CD14-positive monocyte (primary cell): ENCODE data around the gene POC5. TPM values are rescaled to one million over a fixed set of nuclear protein-coding genes. Genes with fewer than 3 reads are reported as not detected.

Experiments used
- DNase-seq, 3 donors: peaks; one replicate each; pipeline ENCODE4 v3.0.0-alpha.2; 2011 to 2022
- H2AFZ ChIP-seq: 2 replicates; pipeline ENCODE4 v1.6.0; 2012; ENCODE audit warnings: mild to moderate bottlenecking, low read depth, low read length, inconsistent platforms; ENCODE audit not compliant: insufficient read depth, poor library complexity, severe bottlenecking
- H3K27ac ChIP-seq, 2 donors: 1 replicate in 1 of 2; 2 replicates in 1 of 2; pipeline ENCODE4 v1.5.1; 2012 to 2013; ENCODE audit warnings: low read length in 2 of 2, control low read depth in 1 of 2, inconsistent platforms in 1 of 2, low read depth in 1 of 2, mild to moderate bottlenecking in 1 of 2
- H3K27me3 ChIP-seq, 2 donors: one replicate each; pipeline versions ENCODE4 v1.6.0 to v1.6.1; 2011 to 2013; ENCODE audit warnings: low read length in 2 of 2; ENCODE audit not compliant: control insufficient read depth in 2 of 2, insufficient read depth in 2 of 2
- H3K36me3 ChIP-seq, 2 donors: replicated peaks in 1 of 2; 1 replicate in 1 of 2; 2 replicates in 1 of 2; pipeline versions ENCODE4 v1.5.1 to v1.6.1; 2012 to 2013; ENCODE audit warnings: low read length in 2 of 2, control low read depth in 1 of 2, inconsistent platforms in 1 of 2, mild to moderate bottlenecking in 1 of 2; ENCODE audit not compliant: insufficient read depth in 2 of 2, control insufficient read depth in 1 of 2
- H3K4me1 ChIP-seq, 2 donors: 1 replicate in 1 of 2; 2 replicates in 1 of 2; pipeline versions ENCODE4 v1.5.1 to v1.6.1; 2012 to 2013; ENCODE audit warnings: low read length in 2 of 2, control low read depth in 1 of 2, inconsistent platforms in 1 of 2, mild to moderate bottlenecking in 1 of 2, moderate library complexity in 1 of 2; ENCODE audit not compliant: insufficient read depth in 2 of 2, control insufficient read depth in 1 of 2
- H3K4me2 ChIP-seq: replicated peaks from 2 replicates; pipeline ENCODE3; 2012; ENCODE audit warnings: low read length, moderate library complexity, mild to moderate bottlenecking; ENCODE audit not compliant: poor library complexity, severe bottlenecking; ENCODE audit errors: extremely low read depth
- H3K4me3 ChIP-seq, 3 experiments: fragments of 200-600 bp in 1 of 3; sonication (generic) in 1 of 3; replicated peaks in 1 of 3; 1 replicate in 2 of 3; 2 replicates in 1 of 3; pipeline ENCODE4 v1.5.1; 2011 to 2013; ENCODE audit warnings: low read length in 3 of 3, mild to moderate bottlenecking in 3 of 3, control low read depth in 2 of 3, low read depth in 2 of 3, inconsistent platforms in 1 of 3, moderate library complexity in 1 of 3
- H3K79me2 ChIP-seq: 2 replicates; pipeline ENCODE4 v1.6.0; 2012; ENCODE audit warnings: mild to moderate bottlenecking, control low read depth, inconsistent platforms, low read length, moderate library complexity; ENCODE audit not compliant: insufficient read depth
- H3K9ac ChIP-seq: 2 replicates; pipeline ENCODE4 v1.6.0; 2017; ENCODE audit warnings: low read length, mild to moderate bottlenecking; ENCODE audit not compliant: insufficient read depth, poor library complexity, severe bottlenecking
- H3K9me3 ChIP-seq, 2 donors: replicated peaks in 1 of 2; 1 replicate in 1 of 2; 2 replicates in 1 of 2; pipeline versions ENCODE4 v1.5.1 to v1.6.1; 2012 to 2013; ENCODE audit warnings: low read length in 2 of 2, control low read depth in 1 of 2; ENCODE audit not compliant: control insufficient read depth in 1 of 2, insufficient read depth in 1 of 2
- H4K20me1 ChIP-seq: 2 replicates; pipeline ENCODE4 v1.6.0; 2012; ENCODE audit warnings: mild to moderate bottlenecking, low read length, control low read depth, moderate library complexity; ENCODE audit not compliant: insufficient read depth
- H3K27ac Mint-ChIP-seq, 7 donors: one replicate each; pipeline ENCODE4 v1.8.0; 2020; ENCODE audit warnings: mild to moderate bottlenecking in 7 of 7, mixed read lengths in 7 of 7, moderate library complexity in 6 of 7, inconsistent platforms in 2 of 7
- H3K27me3 Mint-ChIP-seq, 3 donors: one replicate each; pipeline ENCODE4 v1.8.0; 2021 to 2022; ENCODE audit warnings: low read depth in 3 of 3, mild to moderate bottlenecking in 3 of 3, mixed read lengths in 3 of 3, moderate library complexity in 3 of 3, inconsistent platforms in 1 of 3
- H3K36me3 Mint-ChIP-seq, 2 donors: one replicate each; pipeline ENCODE4 v1.8.0; 2020; ENCODE audit warnings: mixed read lengths in 2 of 2, inconsistent platforms in 1 of 2, mild to moderate bottlenecking in 1 of 2
- H3K4me1 Mint-ChIP-seq: one replicate; pipeline ENCODE4 v1.8.0; 2020; ENCODE audit warnings: mild to moderate bottlenecking, mixed read lengths
- H3K4me3 Mint-ChIP-seq, 2 donors: one replicate each; pipeline ENCODE4 v1.8.0; 2020; ENCODE audit warnings: mild to moderate bottlenecking in 2 of 2, mixed read lengths in 2 of 2, moderate library complexity in 1 of 2
- H3K9me3 Mint-ChIP-seq, 7 donors: one replicate each; pipeline ENCODE4 v1.8.0; 2020 to 2022; ENCODE audit warnings: mixed read lengths in 7 of 7, mild to moderate bottlenecking in 6 of 7, moderate library complexity in 6 of 7, inconsistent platforms in 2 of 7
- WGBS: methylation state at CpG from one replicate; pipeline ENCODE4 v1.1.5; 2013; ENCODE audit warnings: missing lambda C conversion rate; ENCODE audit not compliant: insufficient coverage; 5-methylcytosine and 5-hydroxymethylcytosine counted together
- intact Hi-C, 2 donors: fragments of 100-400 bp; cut with micrococcal nuclease; formaldehyde crosslinking; loops; one replicate each; pipeline versions ENCODE4 v1.15.0 to v1.15.1; 2023
- polyA plus RNA-seq, 3 donors: library from polyadenylated mRNA; depleted of rRNA in 1 of 3; unstranded in 2 of 3; stranded (reverse) in 1 of 3; fragments of 300-500 nt in 2 of 3; fragments of >200 nt in 1 of 3; fragmentation: Illumina TruSeq in 2 of 3; gene quantifications; 1 replicate in 2 of 3; 2 replicates in 1 of 3; pipeline ENCODE4 v1.2.3, GENCODE V29; 2012 to 2021
- TF ChIP-seq, protein P1 (sequence below): fragments of 200-600 bp; IDR thresholded peaks from one replicate; pipeline ENCODE4 v1.8.0; 2022; ENCODE audit warnings: antibody characterized with exemption, mild to moderate bottlenecking

Gene POC5
- polyA plus RNA-seq, 3 donors: 4.3 to 13.5 (median 5.5) TPM

DNA sequence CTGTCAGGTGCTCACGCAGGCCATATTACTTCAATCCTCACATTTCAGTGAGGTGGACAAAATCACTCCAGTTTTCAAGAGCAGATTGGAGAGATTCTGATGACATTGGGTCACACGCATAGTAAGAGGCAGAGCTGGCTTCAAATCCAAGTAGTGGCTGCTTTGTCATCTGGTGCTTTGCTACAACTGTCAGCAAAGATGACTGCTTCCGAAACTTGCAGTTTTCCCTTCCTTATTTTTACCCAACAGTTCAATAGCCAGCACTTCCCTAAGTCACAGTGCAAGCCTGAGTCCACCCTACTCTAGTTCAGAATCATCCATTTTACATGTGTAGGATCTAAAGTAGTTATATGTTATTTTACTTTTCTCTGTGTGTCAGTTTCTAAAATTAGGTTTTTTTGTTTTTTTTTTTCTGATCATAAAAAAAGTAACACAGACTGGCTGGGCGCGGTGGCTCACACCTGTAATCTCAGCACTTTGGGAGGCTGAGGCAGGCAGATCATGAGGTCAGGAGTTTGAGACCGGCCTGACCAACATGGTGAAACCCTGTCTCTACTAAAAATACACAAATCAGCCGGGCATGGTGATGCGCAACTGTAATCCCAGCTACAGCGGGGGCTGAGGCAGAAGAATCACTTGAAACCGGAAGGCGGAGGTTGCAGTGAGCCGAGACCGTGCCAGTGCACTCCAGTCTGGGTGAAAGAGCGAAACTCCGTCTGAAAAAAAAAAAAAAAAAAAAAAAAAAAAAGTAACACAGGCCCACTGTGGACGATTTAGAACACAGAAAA, 56.4 kb downstream of the POC5 start:
- H3K4me1 ChIP-seq: peaks cover 23 to 25% of the 10 kb centered on the region in 2 donors
- no peaks in the 10 kb centered on the region for H3K36me3 Mint-ChIP-seq
- intact Hi-C loops: loop anchor here in 1 of 2 donors (10.0 kb wide), 2 partner anchors 166 to 426 kb away; partner anchors contain the start of gene ANKRD31

DNA sequence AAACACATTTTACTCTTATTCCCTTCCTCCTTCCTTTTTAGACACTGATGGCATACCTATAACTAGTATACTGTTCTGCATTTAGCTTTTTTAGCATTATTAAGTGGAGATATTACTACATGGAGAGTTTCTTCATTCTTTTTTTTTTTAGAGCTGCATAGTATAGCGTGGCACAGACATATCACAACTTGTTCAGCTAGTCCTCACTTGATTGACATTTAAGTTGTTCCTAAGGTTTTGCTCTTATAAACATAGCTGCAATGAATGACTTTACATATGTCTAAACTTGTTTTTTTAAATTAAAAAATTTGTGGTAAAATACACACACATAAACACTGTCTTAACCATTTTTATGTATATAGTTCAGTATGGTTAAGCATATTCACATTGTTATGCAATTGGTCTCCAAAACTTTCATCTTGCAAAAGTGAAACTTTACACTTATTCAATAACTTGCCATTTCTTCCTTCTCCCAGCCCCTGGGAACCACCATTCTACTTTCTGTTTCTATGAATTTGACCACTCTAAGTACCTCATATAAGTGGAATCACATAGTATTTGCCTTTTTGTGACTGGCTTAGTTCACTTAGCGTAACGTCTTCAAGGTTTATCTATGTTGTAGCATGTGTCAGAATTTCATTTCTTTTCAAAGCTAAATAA, 57.3 kb downstream of the POC5 start:
- Histone ChIP-seq H3K36me3 (no peaks in the 10 kb centered on the region), H4K20me1 (no peaks in the 10 kb centered on the region), H3K4me3 (peak overlapping the region in 2 of 3 experiments; percentile 25 to 60), H2AFZ (peak overlapping the region; percentile 53), H3K4me2 (peak overlapping the region; percentile 54), H3K9ac (peak overlapping the region; percentile 2), H3K27ac (peak overlapping the region in 1 of 2 donors; percentile 81), H3K9me3 (no peaks in the 10 kb centered on the region), H3K4me1 (peaks cover 23 to 25% of the 10 kb centered on the region in 2 donors), H3K27me3 (no peaks in the 10 kb centered on the region), H3K79me2 (no peaks in the 10 kb centered on the region)
- H3K9me3 Mint-ChIP-seq: peaks cover 0 to 3% (median 0%) of the 10 kb centered on the region in 7 donors
- peak overlapping the region; percentile 56 to 81 for H3K4me3 Mint-ChIP-seq
- H3K4me1 Mint-ChIP-seq: peaks cover 27% of the 10 kb centered on the region
- peak in 2 of 3 donors; percentile 5 to 19 for DNase-seq
- TF ChIP-seq, protein P1, sequence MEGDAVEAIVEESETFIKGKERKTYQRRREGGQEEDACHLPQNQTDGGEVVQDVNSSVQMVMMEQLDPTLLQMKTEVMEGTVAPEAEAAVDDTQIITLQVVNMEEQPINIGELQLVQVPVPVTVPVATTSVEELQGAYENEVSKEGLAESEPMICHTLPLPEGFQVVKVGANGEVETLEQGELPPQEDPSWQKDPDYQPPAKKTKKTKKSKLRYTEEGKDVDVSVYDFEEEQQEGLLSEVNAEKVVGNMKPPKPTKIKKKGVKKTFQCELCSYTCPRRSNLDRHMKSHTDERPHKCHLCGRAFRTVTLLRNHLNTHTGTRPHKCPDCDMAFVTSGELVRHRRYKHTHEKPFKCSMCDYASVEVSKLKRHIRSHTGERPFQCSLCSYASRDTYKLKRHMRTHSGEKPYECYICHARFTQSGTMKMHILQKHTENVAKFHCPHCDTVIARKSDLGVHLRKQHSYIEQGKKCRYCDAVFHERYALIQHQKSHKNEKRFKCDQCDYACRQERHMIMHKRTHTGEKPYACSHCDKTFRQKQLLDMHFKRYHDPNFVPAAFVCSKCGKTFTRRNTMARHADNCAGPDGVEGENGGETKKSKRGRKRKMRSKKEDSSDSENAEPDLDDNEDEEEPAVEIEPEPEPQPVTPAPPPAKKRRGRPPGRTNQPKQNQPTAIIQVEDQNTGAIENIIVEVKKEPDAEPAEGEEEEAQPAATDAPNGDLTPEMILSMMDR: no peak
- intact Hi-C loops: loop anchor here in 1 of 2 donors (10.0 kb wide), 2 partner anchors 165 to 425 kb away; partner anchors contain the start of gene ANKRD31
- H3K27me3 Mint-ChIP-seq: peaks cover 0 to 3% (median 1%) of the 10 kb centered on the region in 3 donors
- peak overlapping the region; percentile 77 to 92 (median 89) for H3K27ac Mint-ChIP-seq
- H3K36me3 Mint-ChIP-seq: no peaks in the 10 kb centered on the region
- WGBS: no CpG with 5 or more reads among the region's 3 CpGs

More for the DNA sequence above, 56.4 kb downstream of the POC5 start:
- H3K36me3 ChIP-seq: no peaks in the 10 kb centered on the region
- peaks cover 0 to 3% (median 0%) of the 10 kb centered on the region in 7 donors for H3K9me3 Mint-ChIP-seq
- peak overlapping the region; percentile 43 to 81 for H3K4me3 Mint-ChIP-seq
- peak; percentile 57 to 74 (median 66) for DNase-seq
- peak overlapping the region; percentile 2 for H3K9ac ChIP-seq
- no peaks in the 10 kb centered on the region for H3K79me2 ChIP-seq
- H3K4me1 Mint-ChIP-seq: peaks cover 29% of the 10 kb centered on the region
- WGBS: 76% methylated on average over 9 of the region's 16 CpGs
- H3K4me2 ChIP-seq: peak overlapping the region; percentile 54
- peak overlapping the region in 2 of 3 experiments; percentile 25 to 60 for H3K4me3 ChIP-seq
- H3K27ac ChIP-seq: peak overlapping the region; percentile 10 to 81
- H2AFZ ChIP-seq: peak overlapping the region; percentile 53
- H3K27ac Mint-ChIP-seq: peak overlapping the region; percentile 77 to 92 (median 89)
- H3K9me3 ChIP-seq: no peaks in the 10 kb centered on the region
- TF ChIP-seq, protein P1: no peak
- no peaks in the 10 kb centered on the region for H4K20me1 ChIP-seq
- peaks cover 0 to 1% (median 0%) of the 10 kb centered on the region in 3 donors for H3K27me3 Mint-ChIP-seq
- no peaks in the 10 kb centered on the region for H3K27me3 ChIP-seq
